A673 (cell line): Measurements from ENCODE around the gene MRFAP1L1. TPM values are rescaled to one million over a fixed set of nuclear protein-coding genes. Genes with fewer than 3 reads are reported as not detected.

Experiments
- BruUV-seq: library from RNA; stranded (reverse); fragments of 400-500 nt; replicated peaks from 2 replicates; lab custom pipeline; 2021; lab: Mats Ljungman, UMichigan
- CTCF ChIA-PET: fragments of 300-600 bp; sonication (Branson Sonifier 250); formaldehyde crosslinking; loops from one replicate; lab custom pipeline; 2022; ENCODE audit warnings: antibody characterized with exemption; lab: Charles Lee
- POLR2A ChIA-PET: fragments of 300-600 bp; sonication (Branson Sonifier 250); formaldehyde crosslinking; loops from one replicate; lab custom pipeline; 2022; ENCODE audit warnings: antibody characterized with exemption; ENCODE audit not compliant: low non-redundant PET; lab: Charles Lee
- DNase-seq: peaks from one replicate; pipeline ENCODE4 v3.0.0-alpha.2; 2015; ENCODE audit warnings: low spot score
- H3K27ac ChIP-seq: fragments of 200-600 bp; sonication (generic); 2 replicates; pipeline ENCODE4 v1.5.1; 2016; ENCODE audit warnings: mixed run types, low read depth, mild to moderate bottlenecking, mixed read lengths, antibody characterized with exemption, low read length; ENCODE audit not compliant: poor library complexity, severe bottlenecking
- H3K27me3 ChIP-seq: fragments of 200-600 bp; sonication (generic); replicated peaks from 2 replicates; pipeline ENCODE4 v1.6.1; 2017; ENCODE audit warnings: mixed run types, low read depth, mild to moderate bottlenecking, mixed read lengths, antibody characterized with exemption, low read length; ENCODE audit not compliant: insufficient read depth, poor library complexity
- H3K36me3 ChIP-seq: fragments of 200-600 bp; sonication (generic); 2 replicates; pipeline ENCODE4 v1.6.1; 2016; ENCODE audit warnings: mixed run types, mild to moderate bottlenecking, mixed read lengths, antibody characterized with exemption, low read length; ENCODE audit not compliant: insufficient read depth, poor library complexity, severe bottlenecking
- H3K4me1 ChIP-seq: fragments of 200-600 bp; sonication (generic); 2 replicates; pipeline ENCODE4 v1.6.1; 2017; ENCODE audit warnings: mixed run types, mild to moderate bottlenecking, mixed read lengths, antibody characterized with exemption, low read length; ENCODE audit not compliant: insufficient read depth, poor library complexity, severe bottlenecking
- H3K4me3 ChIP-seq: fragments of 200-600 bp; sonication (generic); 2 replicates; pipeline ENCODE4 v1.5.1; 2016; ENCODE audit warnings: low read depth, mixed run types, mild to moderate bottlenecking, mixed read lengths, low read length; ENCODE audit not compliant: poor library complexity, severe bottlenecking
- H3K9me3 ChIP-seq: fragments of 200-600 bp; sonication (generic); 2 replicates; pipeline ENCODE4 v1.6.1; 2016; ENCODE audit warnings: mixed run types, low read depth, mild to moderate bottlenecking, mixed read lengths, antibody characterized with exemption, low read length; ENCODE audit not compliant: poor library complexity, severe bottlenecking
- CTCF ChIP-seq: fragments of 300-800, 200-600 bp; sonication (generic); conservative IDR thresholded peaks from 2 replicates; pipeline ENCODE4 v1.5.1; 2017; ENCODE audit warnings: low read depth, mild to moderate bottlenecking, antibody characterized with exemption, low read length, moderate library complexity, mixed read lengths
- EZH2 ChIP-seq: fragments of 200-600 bp; sonication (generic); IDR thresholded peaks from 2 replicates; pipeline ENCODE4 v1.6.1; 2017; ENCODE audit warnings: borderline replicate concordance, low read depth, mild to moderate bottlenecking, mixed read lengths, antibody characterized with exemption, low read length; ENCODE audit not compliant: poor library complexity, severe bottlenecking
- intact Hi-C: fragments of 100-400 bp; cut with micrococcal nuclease; formaldehyde crosslinking; loops from one replicate; pipeline ENCODE4 v1.10.0; 2022; ENCODE audit not compliant: unreplicated experiment
- total RNA-seq: library from RNA; stranded (reverse); gene quantifications from 2 replicates; pipeline ENCODE4 v1.2.3, GENCODE V29; 2021

Gene MRFAP1L1
- total RNA-seq, 1 experiment from 2014 or later: 61.0 TPM

DNA sequence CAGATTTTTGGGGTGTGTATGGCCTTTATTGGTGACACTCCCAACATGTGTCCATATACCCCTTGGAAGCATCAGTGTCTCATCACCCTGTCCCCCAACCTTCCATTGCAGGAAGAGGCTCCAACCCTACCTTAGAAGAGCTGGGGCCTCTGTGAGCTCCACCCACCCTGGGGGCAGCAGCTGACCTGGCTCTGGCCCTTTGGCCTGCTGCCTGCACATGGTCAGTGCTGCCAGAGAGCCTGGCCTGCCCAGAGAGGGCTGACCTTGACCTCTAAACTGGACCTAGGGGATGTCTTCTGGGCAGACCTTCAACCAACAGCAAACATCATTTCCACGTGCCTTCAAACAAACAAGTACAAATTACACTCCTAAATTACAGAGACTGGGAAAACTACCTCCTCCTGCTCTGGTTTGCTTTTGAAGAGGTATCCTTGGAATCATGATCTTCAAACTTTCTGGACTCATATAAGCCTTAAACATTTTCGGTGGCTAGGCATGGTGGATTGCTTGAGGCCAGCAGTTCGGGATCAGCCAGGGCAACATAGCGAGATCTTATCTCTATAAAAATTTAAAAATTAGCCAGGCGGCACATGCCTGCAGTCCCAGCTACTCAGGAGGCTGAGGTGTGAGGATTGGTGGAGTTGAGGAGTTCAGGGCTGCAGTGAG, 45.6 kb upstream of the MRFAP1L1 start:
- POLR2A ChIA-PET: no interaction called here
- Histone ChIP-seq H3K9me3 (no peaks in the 10 kb centered on the region), H3K4me3 (no peak overlapping the region), H3K4me1 (no peaks in the 10 kb centered on the region), H3K36me3 (no peaks in the 10 kb centered on the region), H3K27ac (no peak overlapping the region), H3K27me3 (no peaks in the 10 kb centered on the region)
- intact Hi-C loops: no loop called here
- no peak for TF ChIP-seq CTCF
- no peak for TF ChIP-seq EZH2
- DNase-seq: no peak
- CTCF ChIA-PET: no interaction called here
- no TSS peak for BruUV-seq

GRCh38 chr4:6754481-6755087, 44.9 kb upstream of the MRFAP1L1 start:
- ChIA-PET POLR2A (no interaction called here), CTCF (no interaction called here)
- Histone ChIP-seq H3K27me3 (no peaks in the 10 kb centered on the region), H3K27ac (no peak overlapping the region), H3K4me3 (no peak overlapping the region), H3K4me1 (no peaks in the 10 kb centered on the region), H3K36me3 (no peaks in the 10 kb centered on the region), H3K9me3 (no peaks in the 10 kb centered on the region)
- TF ChIP-seq EZH2 (no peak), CTCF (no peak)
- intact Hi-C loops: no loop called here
- BruUV-seq: no TSS peak
- DNase-seq: no peak

DNA sequence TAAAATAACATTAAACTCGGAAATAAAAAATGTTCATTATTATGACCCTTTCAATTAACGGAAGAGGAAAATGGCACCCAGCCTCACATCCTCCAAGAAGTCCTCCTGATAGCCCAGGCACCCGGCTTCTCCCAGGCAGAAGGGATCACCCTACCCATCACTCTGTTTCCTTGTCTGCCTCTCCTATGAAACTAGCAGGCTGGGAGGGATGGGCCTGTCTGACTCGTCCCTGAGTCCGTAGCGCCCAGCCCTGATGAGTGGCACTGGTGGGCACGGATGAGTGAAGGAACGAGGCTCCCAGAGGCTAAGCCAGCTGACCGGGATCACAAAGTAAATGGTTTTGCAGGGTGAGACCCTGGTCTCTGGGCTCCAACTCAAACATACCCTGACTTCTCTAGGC, 44.2 kb upstream of the MRFAP1L1 start:
- H3K36me3 ChIP-seq: no peaks in the 10 kb centered on the region
- BruUV-seq: no TSS peak
- H3K27ac ChIP-seq: no peak overlapping the region
- H3K4me1 ChIP-seq: no peaks in the 10 kb centered on the region
- TF ChIP-seq EZH2 (no peak), CTCF (no peak)
- CTCF ChIA-PET: no interaction called here
- POLR2A ChIA-PET: no interaction called here
- no peaks in the 10 kb centered on the region for H3K27me3 ChIP-seq
- intact Hi-C loops: no loop called here
- H3K9me3 ChIP-seq: no peaks in the 10 kb centered on the region
- no peak for DNase-seq
- no peak overlapping the region for H3K4me3 ChIP-seq
